HEK293 (cell line): ENCODE data around the gene TESK1.

Source experiments
- CTCF ChIA-PET: fragments of 350-600 bp; formaldehyde crosslinking; extraction: SDS; loops from one replicate; lab custom pipeline; 2021; ENCODE audit warnings: antibody characterized with exemption; lab: Yijun Ruan, JAX
- POLR2A ChIA-PET: fragments of 300-600 bp; formaldehyde crosslinking; extraction: SDS; loops from one replicate; lab custom pipeline; 2020; ENCODE audit warnings: antibody characterized with exemption, inconsistent platforms; lab: Yijun Ruan, JAX
- H3K27ac ChIP-seq: fragments of 200-500 bp; sonication (Bioruptor generic); 2 replicates; pipeline ENCODE4 v1.5.1; 2014; ENCODE audit warnings: low read depth, low read length, control low read depth, inconsistent platforms; ENCODE audit errors: extremely low read depth
- H3K36me3 ChIP-seq, 2 experiments: fragments of 200-500 bp in 1 of 2; sonication (Bioruptor generic) in 1 of 2; 1 replicate in 1 of 2; 2 replicates in 1 of 2; pipeline ENCODE4 v1.5.1; 2014 to 2017; ENCODE audit warnings: inconsistent platforms in 2 of 2, low read length in 2 of 2; ENCODE audit not compliant: control insufficient read depth in 2 of 2, insufficient read depth in 1 of 2
- H3K4me1 ChIP-seq: fragments of 200-500 bp; sonication (Bioruptor generic); 2 replicates; pipeline ENCODE4 v1.5.1; 2014; ENCODE audit warnings: mild to moderate bottlenecking, low read length, inconsistent platforms; ENCODE audit not compliant: control insufficient read depth, insufficient read depth
- H3K4me3 ChIP-seq: 2 replicates; pipeline ENCODE4 v1.5.1; 2011; ENCODE audit warnings: low read depth, mild to moderate bottlenecking, control low read depth, low read length, moderate library complexity
- H3K9me3 ChIP-seq: fragments of 200-500 bp; sonication (Bioruptor generic); 2 replicates; pipeline ENCODE4 v1.5.1; 2014; ENCODE audit warnings: low read depth, low read length, inconsistent platforms; ENCODE audit not compliant: control insufficient read depth, insufficient read depth
- GLIS2 ChIP-seq: fragments of 450-650 bp; formaldehyde crosslinking; IDR thresholded peaks from 2 replicates; pipeline ENCODE4 v1.5.1; 2016; ENCODE audit warnings: missing biosample characterization, missing genetic modification characterization
- KLF1 ChIP-seq: fragments of 450-650 bp; formaldehyde crosslinking; IDR thresholded peaks from 2 replicates; pipeline ENCODE4 v1.5.1; 2016; ENCODE audit warnings: missing biosample characterization, missing genetic modification characterization
- KLF16 ChIP-seq: fragments of 450-650 bp; formaldehyde crosslinking; IDR thresholded peaks from 2 replicates; pipeline ENCODE4 v1.5.1; 2017; ENCODE audit warnings: missing biosample characterization, missing genetic modification characterization
- KLF7 ChIP-seq: fragments of 450-650 bp; formaldehyde crosslinking; IDR thresholded peaks from 2 replicates; pipeline ENCODE4 v1.5.1; 2016; ENCODE audit warnings: missing biosample characterization, missing genetic modification characterization, borderline replicate concordance
- PATZ1 ChIP-seq: fragments of 450-650 bp; formaldehyde crosslinking; IDR thresholded peaks from 2 replicates; pipeline ENCODE4 v1.5.1; 2016; ENCODE audit warnings: missing biosample characterization, missing genetic modification characterization
- PRDM10 ChIP-seq: fragments of 450-650 bp; formaldehyde crosslinking; IDR thresholded peaks from 2 replicates; pipeline ENCODE4 v1.5.1; 2016; ENCODE audit warnings: missing biosample characterization, missing genetic modification characterization
- RBAK ChIP-seq: fragments of 450-650 bp; formaldehyde crosslinking; IDR thresholded peaks from 2 replicates; pipeline ENCODE4 v1.5.1; 2016; ENCODE audit warnings: missing biosample characterization, missing genetic modification characterization
- SP2 ChIP-seq: fragments of 450-650 bp; formaldehyde crosslinking; IDR thresholded peaks from 2 replicates; pipeline ENCODE4 v1.5.1; 2016; ENCODE audit warnings: missing biosample characterization, missing genetic modification characterization
- SP3 ChIP-seq: fragments of 450-650 bp; formaldehyde crosslinking; IDR thresholded peaks from 2 replicates; pipeline ENCODE4 v1.5.1; 2016; ENCODE audit warnings: missing biosample characterization, missing genetic modification characterization
- SP7 ChIP-seq: fragments of 450-650 bp; formaldehyde crosslinking; IDR thresholded peaks from 2 replicates; pipeline ENCODE4 v1.5.1; 2016; ENCODE audit warnings: missing biosample characterization, missing genetic modification characterization
- ZBTB17 ChIP-seq: fragments of 450-650 bp; formaldehyde crosslinking; IDR thresholded peaks from 2 replicates; pipeline ENCODE4 v1.5.1; 2016; ENCODE audit warnings: missing biosample characterization, missing genetic modification characterization
- ZBTB20 ChIP-seq: fragments of 450-650 bp; formaldehyde crosslinking; IDR thresholded peaks from 2 replicates; pipeline ENCODE4 v1.5.1; 2016; ENCODE audit warnings: missing biosample characterization, missing genetic modification characterization
- ZBTB26 ChIP-seq: fragments of 450-650 bp; formaldehyde crosslinking; optimal IDR thresholded peaks from 2 replicates; pipeline ENCODE3; 2016; ENCODE audit warnings: missing biosample characterization, mild to moderate bottlenecking, missing genetic modification characterization
- ZBTB44 ChIP-seq: fragments of 450-650 bp; IDR thresholded peaks from 2 replicates; pipeline ENCODE4 v1.5.1; 2018; ENCODE audit warnings: missing biosample characterization, mild to moderate bottlenecking, missing genetic modification characterization
- ZBTB8A ChIP-seq: fragments of 450-650 bp; formaldehyde crosslinking; IDR thresholded peaks from 2 replicates; pipeline ENCODE4 v1.5.1; 2016; ENCODE audit warnings: missing biosample characterization, missing genetic modification characterization
- ZEB2 ChIP-seq: fragments of 450-650 bp; formaldehyde crosslinking; IDR thresholded peaks from 2 replicates; pipeline ENCODE4 v1.5.1; 2016; ENCODE audit warnings: missing biosample characterization, missing genetic modification characterization
- ZNF274 ChIP-seq, 2 experiments: fragments of 200-500 bp in 1 of 2; fragments of 450-650 bp in 1 of 2; sonication (Bioruptor generic) in 1 of 2; formaldehyde crosslinking in 1 of 2; IDR thresholded peaks; 2 replicates each; pipeline versions ENCODE4 v1.5.1 to v1.6.1; 2014 to 2016; ENCODE audit warnings: borderline replicate concordance in 1 of 2, inconsistent platforms in 1 of 2, low read length in 1 of 2, missing biosample characterization in 1 of 2, missing genetic modification characterization in 1 of 2
- ZNF335 ChIP-seq: fragments of 450-650 bp; formaldehyde crosslinking; conservative IDR thresholded peaks from 2 replicates; pipeline ENCODE4 v1.5.1; 2016; ENCODE audit warnings: missing biosample characterization, missing genetic modification characterization
- ZNF510 ChIP-seq: fragments of 450-650 bp; formaldehyde crosslinking; IDR thresholded peaks from 2 replicates; pipeline ENCODE4 v1.5.1; 2018; ENCODE audit warnings: mild to moderate bottlenecking, missing genetic modification characterization, missing biosample characterization; ENCODE audit not compliant: insufficient replicate concordance
- ZNF514 ChIP-seq: fragments of 450-650 bp; formaldehyde crosslinking; IDR thresholded peaks from 2 replicates; pipeline ENCODE4 v1.5.1; 2016; ENCODE audit warnings: missing biosample characterization, missing genetic modification characterization
- ZNF596 ChIP-seq: fragments of 450-650 bp; IDR thresholded peaks from 2 replicates; pipeline ENCODE4 v1.5.0; 2018; ENCODE audit warnings: missing biosample characterization, mild to moderate bottlenecking, missing genetic modification characterization, moderate library complexity
- ZXDB ChIP-seq: fragments of 450-650 bp; formaldehyde crosslinking; IDR thresholded peaks from 2 replicates; pipeline ENCODE4 v1.5.1; 2016; ENCODE audit warnings: missing biosample characterization, missing genetic modification characterization
- TF ChIP-seq, protein P1 (sequence below): fragments of 450-650 bp; formaldehyde crosslinking; IDR thresholded peaks from 2 replicates; pipeline ENCODE4 v1.5.1; 2016; ENCODE audit warnings: missing biosample characterization, missing genetic modification characterization

TESK1 gene

GRCh38 chr9:35603986-35604577 is 980 bp upstream of the TESK1 start (continued):
- TF ChIP-seq ZBTB44 (no peak), ZXDB (tag by site-specific recombination) (peak; percentile 38; the same call in 1 of the 2 replicates), ZBTB26 (tag by site-specific recombination) (peak; percentile 64), SP3 (tag by site-specific recombination) (peak; percentile 92), PATZ1 (tag by site-specific recombination) (peak; percentile 99), ZBTB17 (tag by site-specific recombination) (peak; percentile 71), ZNF274 (IDR thresholded peaks at IDR 0.05; ENCODE audit: low read length) (no peak), ZNF274 (tag by site-specific recombination; IDR thresholded peaks at IDR 0.05; ENCODE audit: borderline replicate concordance) (no peak), KLF1 (tag by site-specific recombination) (peak; percentile 70), KLF16 (tag by site-specific recombination) (peak; percentile 24; the same call in 1 of the 2 replicates)

DNA sequence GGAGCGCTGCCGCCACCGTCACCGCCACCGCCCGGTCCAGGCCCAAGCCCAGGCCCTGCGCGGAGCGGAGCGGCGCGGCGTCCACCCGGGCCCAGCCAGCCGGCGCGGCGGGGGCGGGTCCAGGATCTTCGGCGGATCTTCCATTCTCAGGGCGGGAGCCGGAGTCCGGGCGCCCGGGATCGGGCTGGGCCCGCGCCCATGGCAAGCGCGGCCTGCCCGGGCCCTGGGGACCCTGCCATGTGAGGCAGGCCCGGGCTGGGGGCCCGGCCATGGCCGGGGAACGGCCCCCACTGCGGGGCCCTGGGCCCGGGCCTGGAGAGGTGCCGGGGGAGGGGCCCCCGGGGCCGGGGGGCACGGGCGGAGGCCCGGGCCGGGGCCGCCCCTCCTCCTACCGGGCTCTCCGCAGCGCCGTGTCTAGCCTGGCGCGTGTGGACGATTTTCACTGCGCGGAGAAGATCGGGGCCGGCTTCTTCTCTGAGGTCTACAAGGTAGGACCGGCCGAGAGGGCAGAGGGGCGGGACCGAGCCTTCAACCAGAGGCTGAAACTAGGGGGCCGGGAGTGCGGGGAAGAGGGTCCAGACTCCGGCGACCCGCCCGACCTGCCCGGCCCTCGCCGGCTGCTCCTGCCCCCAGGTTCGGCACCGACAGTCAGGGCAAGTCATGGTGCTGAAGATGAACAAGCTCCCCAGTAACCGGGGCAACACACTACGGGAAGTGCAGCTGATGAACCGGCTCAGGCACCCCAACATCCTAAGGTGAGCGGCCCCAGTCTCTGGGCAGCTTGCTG is 482 bp downstream of the TESK1 start:
- Histone ChIP-seq H3K27ac (peak overlapping the region; percentile 85), H3K4me3 (peak overlapping the region; percentile 54), H3K4me1 (no peaks in the 10 kb centered on the region), H3K9me3 (no peaks in the 10 kb centered on the region), H3K36me3 (peaks cover 0 to 40% of the 10 kb centered on the region in 2 experiments; a peak in 1 of 3 replicates)
- ChIA-PET POLR2A (interaction anchor here (0.5 to 0.9 kb wide), 3 partner anchors 24 to 152 kb away, joined by 3 to 4 read pairs (median 4); no protein-coding TSS in a partner anchor), CTCF (interaction anchor here (1.2 to 2.6 kb wide), 2 partner anchors 8 to 10 kb away, joined by 6 to 22 read pairs; no protein-coding TSS in a partner anchor)
- peak; percentile 27; the same call in 1 of the 2 replicates for TF ChIP-seq SP2 (tag by site-specific recombination)
- peak; percentile 40; the same call in 1 of the 2 replicates for TF ChIP-seq ZBTB8A (tag by site-specific recombination)
- no peak for TF ChIP-seq ZNF514 (tag by site-specific recombination)
- no peak for TF ChIP-seq ZNF596
- 0 out of 2 replicates have a peak, but pooled peaks have one; percentile 24 for TF ChIP-seq GLIS2 (tag by site-specific recombination)
- 0 out of 2 replicates have a peak, but pooled peaks have one; percentile 18 for TF ChIP-seq ZEB2 (tag by site-specific recombination)
- TF ChIP-seq RBAK (tag by site-specific recombination): no peak
- peak; percentile 75 for TF ChIP-seq ZBTB20
- no peak for TF ChIP-seq SP7 (tag by site-specific recombination)
- TF ChIP-seq ZBTB17 (tag by site-specific recombination): peak; percentile 36; the same call in 1 of the 2 replicates
- TF ChIP-seq PRDM10: peak; percentile 75
- no peak for TF ChIP-seq ZNF510 (tag by site-specific recombination)
- peak; percentile 76 for TF ChIP-seq ZNF335 (tag by site-specific recombination)
- no peak for TF ChIP-seq KLF7 (tag by site-specific recombination)
- TF ChIP-seq, protein P1, sequence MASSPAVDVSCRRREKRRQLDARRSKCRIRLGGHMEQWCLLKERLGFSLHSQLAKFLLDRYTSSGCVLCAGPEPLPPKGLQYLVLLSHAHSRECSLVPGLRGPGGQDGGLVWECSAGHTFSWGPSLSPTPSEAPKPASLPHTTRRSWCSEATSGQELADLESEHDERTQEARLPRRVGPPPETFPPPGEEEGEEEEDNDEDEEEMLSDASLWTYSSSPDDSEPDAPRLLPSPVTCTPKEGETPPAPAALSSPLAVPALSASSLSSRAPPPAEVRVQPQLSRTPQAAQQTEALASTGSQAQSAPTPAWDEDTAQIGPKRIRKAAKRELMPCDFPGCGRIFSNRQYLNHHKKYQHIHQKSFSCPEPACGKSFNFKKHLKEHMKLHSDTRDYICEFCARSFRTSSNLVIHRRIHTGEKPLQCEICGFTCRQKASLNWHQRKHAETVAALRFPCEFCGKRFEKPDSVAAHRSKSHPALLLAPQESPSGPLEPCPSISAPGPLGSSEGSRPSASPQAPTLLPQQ (tag by site-specific recombination): no peak
